ENCODE data around the gene HMGCS2.

- TF ChIP-seq, protein P1, sequence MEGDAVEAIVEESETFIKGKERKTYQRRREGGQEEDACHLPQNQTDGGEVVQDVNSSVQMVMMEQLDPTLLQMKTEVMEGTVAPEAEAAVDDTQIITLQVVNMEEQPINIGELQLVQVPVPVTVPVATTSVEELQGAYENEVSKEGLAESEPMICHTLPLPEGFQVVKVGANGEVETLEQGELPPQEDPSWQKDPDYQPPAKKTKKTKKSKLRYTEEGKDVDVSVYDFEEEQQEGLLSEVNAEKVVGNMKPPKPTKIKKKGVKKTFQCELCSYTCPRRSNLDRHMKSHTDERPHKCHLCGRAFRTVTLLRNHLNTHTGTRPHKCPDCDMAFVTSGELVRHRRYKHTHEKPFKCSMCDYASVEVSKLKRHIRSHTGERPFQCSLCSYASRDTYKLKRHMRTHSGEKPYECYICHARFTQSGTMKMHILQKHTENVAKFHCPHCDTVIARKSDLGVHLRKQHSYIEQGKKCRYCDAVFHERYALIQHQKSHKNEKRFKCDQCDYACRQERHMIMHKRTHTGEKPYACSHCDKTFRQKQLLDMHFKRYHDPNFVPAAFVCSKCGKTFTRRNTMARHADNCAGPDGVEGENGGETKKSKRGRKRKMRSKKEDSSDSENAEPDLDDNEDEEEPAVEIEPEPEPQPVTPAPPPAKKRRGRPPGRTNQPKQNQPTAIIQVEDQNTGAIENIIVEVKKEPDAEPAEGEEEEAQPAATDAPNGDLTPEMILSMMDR (conservative IDR thresholded peaks at IDR 0.05; ENCODE audit: low read length): no peak
- no peak for TF ChIP-seq EZH2phosphoT487 (IDR thresholded peaks at IDR 0.05; ENCODE audit: borderline replicate concordance, low read depth, low read length)
Measured at GRCh38 chr1:119720866-119721440, 47.8 kb downstream of the HMGCS2 start.

Measured in OCI-LY7 (cell line).